MCF 10A (cell line): ENCODE data around the gene ZNF148. TPM values are rescaled to one million over a fixed set of nuclear protein-coding genes. Genes with fewer than 3 reads are reported as not detected.
A peak's percentile ranks its signal among the peaks of the same experiment; 100 is the strongest.

ENCODE experiments used
- BruUV-seq: library from RNA; stranded (reverse); fragments of 400-500 nt; replicated peaks from 2 replicates; lab custom pipeline; 2021; lab: Mats Ljungman, UMichigan
- CTCF ChIA-PET: fragments of 300-600 bp; sonication (Branson Sonifier 250); formaldehyde crosslinking; extraction: SDS; loops from one replicate; lab custom pipeline; 2021; ENCODE audit warnings: antibody characterized with exemption, inconsistent platforms; lab: Yijun Ruan, JAX
- POLR2A ChIA-PET: fragments of 300-600, 350-650 bp; sonication (Branson Sonifier 250); formaldehyde crosslinking; extraction: SDS; loops from one replicate; lab custom pipeline; 2020; ENCODE audit warnings: antibody characterized with exemption, inconsistent platforms; lab: Yijun Ruan, JAX
- DNase-seq: peaks from one replicate; pipeline ENCODE4 v3.0.0-alpha.2; 2018; ENCODE audit not compliant: unreplicated experiment
- H3K27ac Mint-ChIP-seq: one replicate; pipeline ENCODE4 v1.8.0; 2022; ENCODE audit warnings: mild to moderate bottlenecking, low read depth, mixed read lengths; ENCODE audit not compliant: unreplicated experiment
- H3K27me3 Mint-ChIP-seq: one replicate; pipeline ENCODE4 v1.8.0; 2022; ENCODE audit warnings: mixed read lengths; ENCODE audit not compliant: insufficient read depth, unreplicated experiment
- H3K36me3 Mint-ChIP-seq: one replicate; pipeline ENCODE4 v1.8.0; 2022; ENCODE audit warnings: mild to moderate bottlenecking, moderate library complexity, mixed read lengths; ENCODE audit not compliant: insufficient read depth, unreplicated experiment
- H3K4me1 Mint-ChIP-seq: one replicate; pipeline ENCODE4 v1.8.0; 2022; ENCODE audit warnings: mixed read lengths; ENCODE audit not compliant: insufficient read depth, unreplicated experiment
- H3K4me3 Mint-ChIP-seq: one replicate; pipeline ENCODE4 v1.8.0; 2022; ENCODE audit warnings: mild to moderate bottlenecking, moderate library complexity, mixed read lengths; ENCODE audit not compliant: unreplicated experiment
- H3K9me3 Mint-ChIP-seq: one replicate; pipeline ENCODE4 v1.8.0; 2022; ENCODE audit warnings: mixed read lengths; ENCODE audit not compliant: unreplicated experiment
- CTCF ChIP-seq: fragments of 200-600 bp; IDR thresholded peaks from one replicate; pipeline ENCODE4 v1.8.0; 2022; ENCODE audit warnings: antibody characterized with exemption, mild to moderate bottlenecking; ENCODE audit not compliant: unreplicated experiment
- intact Hi-C: fragments of 100-400 bp; cut with micrococcal nuclease; formaldehyde crosslinking; loops from 2 replicates; pipeline ENCODE4 v1.14.1; 2022
- total RNA-seq: library from RNA; stranded (reverse); gene quantifications from 2 replicates; pipeline ENCODE4 v1.2.3, GENCODE V29; 2022

Gene ZNF148
- total RNA-seq, 1 experiment from 2014 or later = 35.2 TPM

DNA sequence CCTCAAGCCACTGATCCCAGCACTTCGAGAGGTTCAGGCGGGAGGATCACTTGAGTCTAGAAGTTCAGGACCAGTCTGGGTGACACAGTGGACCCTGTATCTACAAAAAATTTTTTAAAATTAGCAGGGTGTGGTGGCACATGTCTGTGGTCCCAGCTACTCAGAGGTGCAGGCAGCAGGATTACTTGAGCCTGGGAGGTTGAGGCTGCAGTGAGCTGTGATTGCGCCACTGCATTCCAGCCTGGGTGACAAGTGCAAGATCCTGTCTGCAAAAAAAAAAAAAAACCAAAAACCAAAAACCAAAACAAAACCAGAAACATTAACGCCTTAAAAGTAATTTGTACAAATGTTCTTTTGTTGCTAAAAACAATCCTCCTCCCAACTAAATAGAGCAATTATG is 134.6 kb downstream of the ZNF148 start:
- ChIA-PET CTCF (interaction anchor here (2.4 kb wide), 1 partner anchor 8 kb away, joined by 10 read pairs; no protein-coding TSS in a partner anchor), POLR2A (interaction anchor here (1.0 kb wide), 1 partner anchor 136 kb away, joined by 3 read pairs; no protein-coding TSS in a partner anchor)
- Mint-ChIP-seq H3K4me1 (peaks cover 12% of the 10 kb centered on the region), H3K27ac (no peak overlapping the region), H3K36me3 (peaks cover 4% of the 10 kb centered on the region), H3K9me3 (peaks cover 7% of the 10 kb centered on the region), H3K4me3 (no peak overlapping the region), H3K27me3 (no peaks in the 10 kb centered on the region)
- TF ChIP-seq CTCF = no peak
- intact Hi-C loops = no loop called here
- DNase-seq = peak; percentile 27
- no TSS peak for BruUV-seq

DNA sequence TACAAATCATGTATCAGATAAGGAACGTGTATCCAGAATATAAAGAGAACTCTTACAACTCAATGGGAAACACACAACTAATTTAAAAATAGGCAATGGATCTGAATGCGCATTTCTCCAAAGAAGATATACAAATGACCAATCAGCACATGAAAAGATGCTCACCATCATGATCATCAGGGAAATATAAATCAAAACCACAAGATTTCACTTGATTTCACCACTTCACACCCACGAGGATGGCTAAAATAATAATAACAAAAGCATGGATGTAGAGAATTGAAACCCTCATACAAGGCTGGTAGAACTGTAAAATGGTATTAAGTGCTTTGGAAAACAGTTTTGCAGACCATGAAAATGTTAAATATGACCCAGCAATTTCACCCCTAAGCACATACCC is 135.9 kb downstream of the ZNF148 start:
- ChIA-PET POLR2A (no interaction called here), CTCF (no interaction called here)
- no peak for TF ChIP-seq CTCF
- Mint-ChIP-seq H3K4me3 (no peak overlapping the region), H3K9me3 (peaks cover 7% of the 10 kb centered on the region), H3K27ac (no peak overlapping the region), H3K36me3 (peaks cover 4% of the 10 kb centered on the region), H3K27me3 (no peaks in the 10 kb centered on the region), H3K4me1 (peaks cover 12% of the 10 kb centered on the region)
- intact Hi-C loops = no loop called here
- DNase-seq = no peak
- BruUV-seq = no TSS peak

GRCh38 chr3:125238759-125239158 is 136.4 kb downstream of the ZNF148 start:
- TF ChIP-seq CTCF = no peak
- intact Hi-C loops = no loop called here
- H3K27ac Mint-ChIP-seq = no peak overlapping the region
- no peaks in the 10 kb centered on the region for H3K27me3 Mint-ChIP-seq
- H3K4me3 Mint-ChIP-seq = no peak overlapping the region
- H3K4me1 Mint-ChIP-seq = peaks cover 12% of the 10 kb centered on the region
- CTCF ChIA-PET = no interaction called here
- peaks cover 4% of the 10 kb centered on the region for H3K36me3 Mint-ChIP-seq
- POLR2A ChIA-PET = no interaction called here
- H3K9me3 Mint-ChIP-seq = peaks cover 7% of the 10 kb centered on the region
- no peak for DNase-seq
- BruUV-seq = no TSS peak

DNA sequence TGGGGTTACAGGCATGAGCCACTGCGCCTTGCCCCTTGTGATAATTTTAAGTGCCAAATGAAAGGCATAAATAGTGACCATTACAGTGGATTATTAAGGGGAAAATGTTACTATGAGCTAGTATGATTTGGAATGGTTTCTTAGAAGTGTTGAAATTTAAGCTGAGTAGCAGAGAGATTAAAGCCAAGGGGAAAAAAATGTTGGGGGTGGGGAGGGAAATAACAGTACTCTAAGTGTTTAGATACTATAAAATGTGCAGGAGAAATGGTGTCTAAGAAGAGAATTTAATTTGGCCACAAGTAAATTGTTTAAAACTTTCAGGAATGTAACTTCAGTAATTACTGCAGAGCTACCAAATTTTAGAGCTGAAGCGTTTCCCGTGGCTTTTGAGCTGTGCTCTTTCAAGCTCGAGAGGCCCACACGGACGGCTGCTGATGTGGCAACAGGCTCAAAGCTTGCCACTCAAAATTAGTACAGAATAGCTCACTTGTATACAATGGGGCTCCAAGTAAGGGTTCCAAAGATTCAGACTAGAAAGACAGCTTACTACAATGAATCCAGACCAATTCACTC is 138.7 kb downstream of the ZNF148 start:
- no peaks in the 10 kb centered on the region for H3K27me3 Mint-ChIP-seq
- no peak for DNase-seq
- intact Hi-C loops = no loop called here
- ChIA-PET CTCF (interaction anchor here (0.8 to 1.0 kb wide), 2 partner anchors 203 to 450 kb away, joined by 4 to 5 read pairs; no protein-coding TSS in a partner anchor), POLR2A (interaction anchor here (0.6 kb wide), 1 partner anchor 215 kb away, joined by 3 read pairs; no protein-coding TSS in a partner anchor)
- H3K27ac Mint-ChIP-seq = no peak overlapping the region
- H3K4me3 Mint-ChIP-seq = no peak overlapping the region
- peaks cover 24% of the 10 kb centered on the region for H3K4me1 Mint-ChIP-seq
- TF ChIP-seq CTCF = no peak
- no TSS peak for BruUV-seq
- peaks cover 14% of the 10 kb centered on the region for H3K36me3 Mint-ChIP-seq
- peaks cover 7% of the 10 kb centered on the region for H3K9me3 Mint-ChIP-seq
